Endodermal cell (in vitro differentiated cells): ENCODE measurements around the gene CFAP46. TPM values are rescaled to one million over a fixed set of nuclear protein-coding genes. Genes with fewer than 3 reads are reported as not detected.
"Not testable (repeated sequence)": the region's sequence is repeated elsewhere in the genome, so short reads cannot be mapped to it uniquely, and the experiment has no call there.

Experiments used
- DNase-seq: peaks from one replicate; pipeline ENCODE4 v3.0.0-alpha.2; 2017
- H3K27ac ChIP-seq: 2 replicates; pipeline ENCODE4 v1.5.1; 2013; ENCODE audit warnings: mild to moderate bottlenecking, low read depth, low read length, moderate library complexity
- H3K27me3 ChIP-seq: 2 replicates; pipeline ENCODE4 v1.6.1; 2013; ENCODE audit warnings: mild to moderate bottlenecking, low read length, moderate library complexity; ENCODE audit not compliant: insufficient read depth, control insufficient read depth, poor library complexity, severe bottlenecking
- H3K36me3 ChIP-seq: 2 replicates; pipeline ENCODE4 v1.7.0; 2013; ENCODE audit warnings: mild to moderate bottlenecking, low read length, moderate library complexity; ENCODE audit not compliant: control insufficient read depth, insufficient read depth
- H3K4me1 ChIP-seq: one replicate; pipeline ENCODE4 v1.7.0; 2013; ENCODE audit warnings: low read length; ENCODE audit not compliant: control insufficient read depth, insufficient read depth
- H3K4me3 ChIP-seq: 2 replicates; pipeline ENCODE4 v1.5.1; 2013; ENCODE audit warnings: mild to moderate bottlenecking, low read length, moderate library complexity
- H3K9ac ChIP-seq: 2 replicates; pipeline ENCODE4 v1.6.1; 2013; ENCODE audit warnings: mild to moderate bottlenecking, low read length, moderate library complexity; ENCODE audit not compliant: poor library complexity, severe bottlenecking; ENCODE audit errors: extremely low read depth
- H3K9me3 ChIP-seq: 2 replicates; pipeline ENCODE4 v1.6.1; 2013; ENCODE audit warnings: mild to moderate bottlenecking, low read length, moderate library complexity; ENCODE audit not compliant: control insufficient read depth
- H3K27ac Mint-ChIP-seq: 2 replicates; pipeline ENCODE4 v1.8.0; 2020; ENCODE audit warnings: mixed read lengths
- H3K27me3 Mint-ChIP-seq: 2 replicates; pipeline ENCODE4 v1.8.0; 2021; ENCODE audit warnings: mild to moderate bottlenecking, mixed read lengths; ENCODE audit not compliant: insufficient read depth
- H3K36me3 Mint-ChIP-seq: 2 replicates; pipeline ENCODE4 v1.8.0; 2020; ENCODE audit warnings: low read depth, mixed read lengths
- H3K4me1 Mint-ChIP-seq: 2 replicates; pipeline ENCODE4 v1.8.0; 2020; ENCODE audit warnings: mixed read lengths
- H3K4me3 Mint-ChIP-seq: 2 replicates; pipeline ENCODE4 v1.8.0; 2020; ENCODE audit warnings: mild to moderate bottlenecking, moderate library complexity, mixed read lengths
- H3K9me3 Mint-ChIP-seq: 2 replicates; pipeline ENCODE4 v1.8.0; 2020; ENCODE audit warnings: mild to moderate bottlenecking, mixed read lengths
- WGBS, 2 experiments: methylation state at CpG; one replicate each; pipeline versions ENCODE4 v1.1.5 to v1.1.7; 2013; ENCODE audit warnings: missing lambda C conversion rate in 2 of 2, mixed read lengths in 1 of 2; ENCODE audit not compliant: insufficient coverage in 1 of 2, insufficient read length in 1 of 2; 5-methylcytosine and 5-hydroxymethylcytosine counted together
- total RNA-seq, 2 donors: library from RNA; stranded (reverse); fragmentation: NEBNext Ultra II Directional in 1 of 2; extraction: Animal tissue kit (Norgen Biotek cat#: 25700) in 1 of 2; gene quantifications; 2 replicates in 1 of 2; 3 replicates in 1 of 2; pipeline ENCODE4 v1.2.1, GENCODE V29; 2021
- TF ChIP-seq, protein P1 (sequence below): fragments of 200-600 bp; sonication (generic); conservative IDR thresholded peaks from 2 replicates; pipeline ENCODE4 v1.5.0; 2021; ENCODE audit warnings: antibody characterized with exemption, mild to moderate bottlenecking

Gene CFAP46
- total RNA-seq, 2 donors from 2014 or later, result 9.9 to 10.5 TPM

GRCh38 chr10:132925614-132926013 lies 16.8 kb downstream of the CFAP46 start:
- TF ChIP-seq, protein P1, sequence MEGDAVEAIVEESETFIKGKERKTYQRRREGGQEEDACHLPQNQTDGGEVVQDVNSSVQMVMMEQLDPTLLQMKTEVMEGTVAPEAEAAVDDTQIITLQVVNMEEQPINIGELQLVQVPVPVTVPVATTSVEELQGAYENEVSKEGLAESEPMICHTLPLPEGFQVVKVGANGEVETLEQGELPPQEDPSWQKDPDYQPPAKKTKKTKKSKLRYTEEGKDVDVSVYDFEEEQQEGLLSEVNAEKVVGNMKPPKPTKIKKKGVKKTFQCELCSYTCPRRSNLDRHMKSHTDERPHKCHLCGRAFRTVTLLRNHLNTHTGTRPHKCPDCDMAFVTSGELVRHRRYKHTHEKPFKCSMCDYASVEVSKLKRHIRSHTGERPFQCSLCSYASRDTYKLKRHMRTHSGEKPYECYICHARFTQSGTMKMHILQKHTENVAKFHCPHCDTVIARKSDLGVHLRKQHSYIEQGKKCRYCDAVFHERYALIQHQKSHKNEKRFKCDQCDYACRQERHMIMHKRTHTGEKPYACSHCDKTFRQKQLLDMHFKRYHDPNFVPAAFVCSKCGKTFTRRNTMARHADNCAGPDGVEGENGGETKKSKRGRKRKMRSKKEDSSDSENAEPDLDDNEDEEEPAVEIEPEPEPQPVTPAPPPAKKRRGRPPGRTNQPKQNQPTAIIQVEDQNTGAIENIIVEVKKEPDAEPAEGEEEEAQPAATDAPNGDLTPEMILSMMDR, result no peak
- Histone ChIP-seq H3K9me3 (no peaks in the 10 kb centered on the region), H3K4me3 (no peak overlapping the region), H3K27me3 (no peaks in the 10 kb centered on the region), H3K36me3 (peaks cover 5% of the 10 kb centered on the region), H3K27ac (no peak overlapping the region), H3K9ac (no peak overlapping the region), H3K4me1 (no peaks in the 10 kb centered on the region)
- no peak overlapping the region for H3K27ac Mint-ChIP-seq
- no peaks in the 10 kb centered on the region for H3K9me3 Mint-ChIP-seq
- no peaks in the 10 kb centered on the region for H3K27me3 Mint-ChIP-seq
- no peak for DNase-seq
- WGBS, 2 experiments, result 95 to 98% methylated on average over 14 to 22 of the region's 22 CpGs
- no peaks in the 10 kb centered on the region for H3K36me3 Mint-ChIP-seq
- H3K4me1 Mint-ChIP-seq, result no peaks in the 10 kb centered on the region
- no peak overlapping the region for H3K4me3 Mint-ChIP-seq

GRCh38 chr10:132925071-132925561 lies 17.3 kb downstream of the CFAP46 start:
- Mint-ChIP-seq H3K9me3 (no peaks in the 10 kb centered on the region), H3K27me3 (no peaks in the 10 kb centered on the region), H3K4me3 (no peak overlapping the region), H3K27ac (no peak overlapping the region), H3K4me1 (no peaks in the 10 kb centered on the region), H3K36me3 (no peaks in the 10 kb centered on the region)
- Histone ChIP-seq H3K9me3 (no peaks in the 10 kb centered on the region), H3K36me3 (peaks cover 5% of the 10 kb centered on the region), H3K4me1 (no peaks in the 10 kb centered on the region), H3K4me3 (no peak overlapping the region), H3K27ac (no peak overlapping the region), H3K27me3 (no peaks in the 10 kb centered on the region), H3K9ac (no peak overlapping the region)
- no peak for DNase-seq
- TF ChIP-seq, protein P1, result no peak
- WGBS, 2 experiments, result 93 to 95% methylated on average over 17 to 24 of the region's 24 CpGs

GRCh38 chr10:132924046-132924952 lies 18.1 kb downstream of the CFAP46 start:
- Histone ChIP-seq H3K27ac (no peak overlapping the region), H3K27me3 (no peaks in the 10 kb centered on the region), H3K9ac (no peak overlapping the region), H3K4me3 (no peak overlapping the region), H3K36me3 (peaks cover 5% of the 10 kb centered on the region), H3K4me1 (no peaks in the 10 kb centered on the region), H3K9me3 (no peaks in the 10 kb centered on the region)
- Mint-ChIP-seq H3K4me3 (no peak overlapping the region), H3K36me3 (no peaks in the 10 kb centered on the region), H3K27me3 (no peaks in the 10 kb centered on the region), H3K9me3 (no peaks in the 10 kb centered on the region), H3K4me1 (no peaks in the 10 kb centered on the region), H3K27ac (no peak overlapping the region)
- 93 to 95% methylated on average over 23 to 42 of the region's 42 CpGs for WGBS, 2 experiments
- TF ChIP-seq, protein P1, result no peak
- DNase-seq, result no peak

DNA sequence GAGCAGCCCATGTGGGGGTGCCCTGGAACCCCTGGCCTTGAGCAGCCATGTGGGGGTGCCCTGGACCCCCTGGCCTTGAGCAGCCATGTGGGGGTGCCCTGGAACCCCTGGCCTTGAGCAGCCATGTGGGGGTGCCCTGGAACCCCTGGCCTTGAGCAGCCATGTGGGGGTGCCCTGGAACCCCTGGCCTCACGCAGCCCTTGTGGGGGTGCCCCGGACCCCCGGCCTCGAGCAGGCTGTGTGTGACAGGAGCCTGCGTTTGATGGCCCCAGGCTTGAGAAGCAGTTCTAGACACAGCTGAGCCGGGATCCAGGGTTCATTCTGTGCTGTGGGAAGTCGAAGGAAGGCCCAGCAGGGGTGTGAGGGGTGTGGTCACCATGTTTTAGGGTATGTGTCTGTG lies 19.0 kb downstream of the CFAP46 start:
- H3K9me3 ChIP-seq, H3K4me1 Mint-ChIP-seq, H3K27ac ChIP-seq, DNase-seq, H3K4me3 Mint-ChIP-seq, H3K9ac ChIP-seq, H3K9me3 Mint-ChIP-seq, H3K36me3 Mint-ChIP-seq, H3K27me3 ChIP-seq, H3K4me3 ChIP-seq, H3K4me1 ChIP-seq, H3K27me3 Mint-ChIP-seq, H3K27ac Mint-ChIP-seq, H3K36me3 ChIP-seq: not testable (repeated sequence)
- WGBS, 2 experiments, result 81 to 96% methylated on average over 4 to 7 of the region's 7 CpGs
